Immature natural killer cell (primary cell): Measurements from ENCODE around the gene NELFB. TPM values are rescaled to one million over a fixed set of nuclear protein-coding genes. Genes with fewer than 3 reads are reported as not detected.

Experiments
- DNase-seq, 3 donors: peaks; one replicate each; pipeline ENCODE4 v3.0.0; 2022; ENCODE audit warnings: mixed read lengths in 1 of 3
- H3K27ac Mint-ChIP-seq, 6 donors: one replicate each; pipeline ENCODE4 v1.8.0; 2020; ENCODE audit warnings: mixed read lengths in 6 of 6, mild to moderate bottlenecking in 5 of 6, inconsistent platforms in 4 of 6, moderate library complexity in 3 of 6
- H3K27me3 Mint-ChIP-seq, 3 donors: one replicate each; pipeline ENCODE4 v1.8.0; 2020 to 2021; ENCODE audit warnings: low read depth in 3 of 3, mild to moderate bottlenecking in 3 of 3, mixed read lengths in 3 of 3, moderate library complexity in 3 of 3, inconsistent platforms in 1 of 3
- H3K36me3 Mint-ChIP-seq, 3 donors: one replicate each; pipeline ENCODE4 v1.8.0; 2020; ENCODE audit warnings: mixed read lengths in 3 of 3, inconsistent platforms in 2 of 3, mild to moderate bottlenecking in 2 of 3
- H3K4me1 Mint-ChIP-seq, 2 donors: one replicate each; pipeline ENCODE4 v1.8.0; 2020; ENCODE audit warnings: inconsistent platforms in 2 of 2, mild to moderate bottlenecking in 2 of 2, mixed read lengths in 2 of 2, moderate library complexity in 1 of 2
- H3K4me3 Mint-ChIP-seq, 5 donors: one replicate each; pipeline ENCODE4 v1.8.0; 2020; ENCODE audit warnings: mild to moderate bottlenecking in 5 of 5, mixed read lengths in 5 of 5, inconsistent platforms in 3 of 5, moderate library complexity in 3 of 5
- H3K9me3 Mint-ChIP-seq, 6 donors: one replicate each; pipeline ENCODE4 v1.8.0; 2020; ENCODE audit warnings: mild to moderate bottlenecking in 6 of 6, mixed read lengths in 6 of 6, inconsistent platforms in 4 of 6, moderate library complexity in 3 of 6
- polyA plus RNA-seq, 3 donors: library from polyadenylated mRNA; unstranded; fragments of 300-500 nt; fragmentation: Illumina TruSeq; gene quantifications; one replicate each; pipeline ENCODE4 v1.2.3, GENCODE V29; 2021

NELFB gene
- polyA plus RNA-seq, 3 donors from 2014 or later: 25.0 to 36.8 (median 34.6) TPM

DNA sequence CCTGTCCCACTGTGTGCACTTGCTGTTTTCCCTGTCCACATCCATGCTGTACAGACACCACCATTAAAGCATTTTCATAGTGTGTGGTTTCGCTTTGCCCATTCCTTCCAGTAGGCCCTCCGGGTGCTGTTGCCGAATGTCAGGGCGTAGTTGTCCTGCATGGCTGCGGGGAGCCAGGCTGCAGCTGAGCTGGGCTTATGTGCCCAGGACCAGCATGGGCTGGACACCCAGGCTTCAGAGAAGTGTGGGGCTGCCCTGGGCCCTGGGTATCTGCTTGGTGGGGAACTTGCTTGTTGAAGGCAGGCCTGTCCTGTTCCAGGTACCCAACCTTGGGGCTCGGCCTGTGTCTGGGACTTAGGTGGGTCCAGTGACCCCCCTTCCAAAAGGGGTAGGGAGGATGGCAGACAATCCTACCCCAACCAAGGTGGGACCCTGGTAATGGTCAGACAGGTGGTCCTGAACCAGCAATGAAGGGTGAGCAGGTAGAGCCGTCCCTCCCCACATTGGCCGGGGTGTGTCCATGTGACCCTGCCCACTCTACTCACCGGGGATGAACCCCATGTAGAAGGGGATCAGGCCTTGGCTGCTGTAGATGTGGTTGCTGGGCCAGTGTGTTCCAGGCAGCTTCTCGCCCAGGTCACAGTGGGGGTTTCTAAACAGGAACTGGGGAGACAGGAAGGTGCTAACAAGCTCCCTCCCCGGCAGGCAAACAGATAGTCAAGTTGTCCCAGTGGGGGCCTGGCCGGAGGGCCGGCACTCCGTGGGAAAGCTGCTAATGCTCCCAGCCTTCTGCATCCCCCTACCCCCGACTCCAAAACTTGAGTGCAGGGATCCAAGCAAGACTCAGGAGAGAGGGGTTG, 11.3 kb upstream of the NELFB start:
- peaks cover 0 to 3% (median 0%) of the 10 kb centered on the region in 3 donors for H3K36me3 Mint-ChIP-seq
- peak overlapping the region in 2 of 5 donors; percentile 27 to 36 for H3K4me3 Mint-ChIP-seq
- no peaks in the 10 kb centered on the region for H3K9me3 Mint-ChIP-seq
- peaks cover 25 to 27% of the 10 kb centered on the region in 2 donors for H3K4me1 Mint-ChIP-seq
- no peak overlapping the region for H3K27ac Mint-ChIP-seq
- peak in 2 of 3 donors; percentile 15 to 16 for DNase-seq
- H3K27me3 Mint-ChIP-seq: peaks cover 12 to 28% (median 25%) of the 10 kb centered on the region in 3 donors

DNA sequence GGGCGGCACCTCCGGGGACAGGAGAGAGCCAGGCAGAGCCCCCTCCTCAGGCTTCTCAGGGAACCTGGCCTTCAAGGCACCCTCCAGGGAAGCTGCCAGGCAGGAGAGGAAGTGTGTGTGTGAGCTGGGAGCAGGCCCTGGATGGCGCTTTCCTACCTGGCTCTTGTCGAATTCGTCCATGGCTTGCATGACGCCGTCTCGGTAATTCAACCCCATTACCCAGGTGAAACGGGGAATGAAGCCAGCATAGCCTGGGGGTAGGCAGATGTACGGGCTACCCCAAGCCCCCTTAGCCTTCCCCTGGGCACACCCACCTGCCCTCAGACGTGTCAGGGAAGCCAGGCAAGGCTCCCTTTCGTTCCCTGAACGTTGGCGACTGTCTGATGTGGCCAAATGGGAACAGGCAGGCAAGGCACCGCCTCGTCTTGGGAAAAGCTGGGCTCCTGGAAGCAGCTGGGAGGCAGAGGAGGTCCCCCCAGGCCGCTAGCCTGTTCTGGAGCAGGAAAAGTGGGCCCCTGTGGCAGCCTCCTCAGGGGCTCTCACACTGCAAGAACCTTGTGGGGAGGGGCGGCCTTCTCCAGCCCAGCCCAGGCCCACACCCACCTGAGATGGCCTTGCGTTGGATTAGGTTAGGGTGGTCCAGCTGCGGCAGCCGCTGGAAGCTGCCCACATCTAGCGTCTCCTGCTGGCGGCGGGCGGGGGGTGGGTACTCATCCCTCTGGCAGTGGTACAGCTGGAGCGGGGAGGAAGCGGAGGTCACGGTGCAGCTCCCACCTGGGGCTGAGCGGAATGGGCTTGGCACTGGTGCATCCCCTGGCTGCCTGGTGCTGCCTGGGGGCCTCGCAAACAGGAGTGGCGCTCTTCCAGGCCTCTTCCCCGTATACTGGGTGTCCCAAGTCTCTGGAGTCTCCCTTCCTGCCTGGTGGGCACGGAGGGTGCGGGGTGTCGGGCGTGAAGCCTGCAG, 10.4 kb upstream of the NELFB start:
- no peak for DNase-seq
- Mint-ChIP-seq H3K4me1 (peaks cover 19 to 22% of the 10 kb centered on the region in 2 donors), H3K4me3 (no peak overlapping the region), H3K36me3 (peaks cover 0 to 3% (median 0%) of the 10 kb centered on the region in 3 donors), H3K27ac (no peak overlapping the region), H3K9me3 (no peaks in the 10 kb centered on the region), H3K27me3 (peaks cover 12 to 26% (median 25%) of the 10 kb centered on the region in 3 donors)

DNA sequence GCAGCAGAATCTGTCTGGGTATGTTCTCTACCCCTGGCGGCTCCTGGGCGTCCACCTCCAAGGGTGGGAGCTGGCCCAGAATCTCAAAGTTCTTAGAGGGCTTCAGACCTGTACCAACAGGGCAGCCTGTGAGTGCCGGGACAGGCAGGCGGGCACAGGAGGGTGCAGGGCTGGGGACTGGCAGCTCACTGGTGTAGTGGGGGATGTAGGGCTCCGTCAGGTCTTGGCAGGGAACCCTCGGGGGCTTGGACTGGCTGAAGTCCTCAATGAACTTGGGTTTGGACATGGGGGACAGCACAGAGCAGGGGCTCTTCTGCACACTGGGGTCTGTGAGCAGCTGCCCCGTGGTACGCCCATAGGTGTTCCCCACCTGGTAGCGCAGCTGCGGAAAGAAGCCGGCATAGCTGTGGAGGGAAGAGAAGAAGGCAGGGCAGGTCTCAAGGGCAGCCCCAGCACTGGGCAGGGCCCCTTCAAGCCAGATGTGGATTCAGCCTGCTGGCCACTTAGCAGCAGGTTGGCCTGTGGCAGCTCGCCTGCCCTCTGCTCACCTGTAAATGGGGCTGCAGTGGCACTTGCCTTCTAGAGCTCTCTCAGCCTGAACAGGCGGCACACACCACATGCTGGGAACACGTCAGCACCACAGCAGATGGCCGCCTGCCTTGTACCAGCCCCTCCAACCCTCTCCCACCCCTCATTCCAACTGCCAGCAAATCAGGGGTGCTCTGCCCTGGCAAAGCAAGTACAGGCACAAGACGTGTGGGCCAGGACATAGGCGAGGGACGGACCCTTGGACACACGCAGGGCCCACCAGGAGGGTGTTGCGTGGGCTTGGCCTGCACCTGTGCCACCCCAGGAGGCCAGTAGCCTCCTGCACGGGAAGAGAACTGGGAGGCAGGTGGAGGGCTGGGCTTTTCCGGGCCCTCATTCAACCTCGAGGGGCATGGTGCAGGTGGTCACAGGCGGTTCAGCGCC, 9.4 kb upstream of the NELFB start:
- Mint-ChIP-seq H3K27ac (no peak overlapping the region), H3K4me3 (no peak overlapping the region), H3K9me3 (no peaks in the 10 kb centered on the region), H3K4me1 (peaks cover 16 to 22% of the 10 kb centered on the region in 2 donors), H3K27me3 (peaks cover 12 to 25% (median 20%) of the 10 kb centered on the region in 3 donors), H3K36me3 (peaks cover 0 to 3% (median 0%) of the 10 kb centered on the region in 3 donors)
- no peak for DNase-seq

DNA sequence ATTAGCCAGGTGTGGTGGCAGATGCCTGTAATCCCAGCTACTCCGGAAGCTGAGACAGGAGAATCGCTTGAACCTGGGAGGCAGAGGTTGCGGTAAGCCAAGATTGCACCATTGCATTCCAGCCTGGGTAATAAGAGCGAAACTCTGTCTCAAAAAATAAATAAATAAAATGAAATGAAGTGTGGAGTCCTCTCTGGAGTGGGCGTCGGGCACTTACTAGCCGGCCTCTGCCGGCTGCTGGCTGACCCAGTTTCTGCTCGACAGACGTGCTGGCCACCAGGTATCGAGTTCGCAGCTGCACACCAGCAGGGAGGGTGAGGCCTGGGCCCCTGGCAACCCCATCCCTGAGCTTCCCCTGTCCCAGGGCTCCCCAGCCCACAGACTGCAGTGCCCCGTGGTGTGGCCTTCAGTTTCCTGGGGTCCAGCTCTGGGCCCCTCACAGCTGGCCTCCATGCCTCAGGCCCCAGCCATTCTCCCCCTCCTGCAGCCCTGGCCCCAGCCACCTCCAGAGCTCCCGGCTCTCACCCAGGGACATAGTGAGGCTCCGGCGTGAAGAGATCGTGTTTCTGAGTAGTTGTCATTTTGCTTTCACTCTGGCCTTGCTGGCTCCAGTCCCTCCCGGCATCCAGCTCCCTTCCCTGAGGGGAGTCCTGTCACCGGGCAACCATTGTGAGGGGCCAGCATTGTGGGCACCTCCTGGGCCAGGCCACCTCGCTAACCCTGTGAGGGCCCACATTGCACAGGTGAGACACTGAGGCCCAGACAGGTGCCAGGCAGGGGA, 7.8 kb upstream of the NELFB start:
- Mint-ChIP-seq H3K4me3 (no peak overlapping the region), H3K27ac (no peak overlapping the region), H3K27me3 (peaks cover 5 to 17% (median 12%) of the 10 kb centered on the region in 3 donors), H3K9me3 (no peaks in the 10 kb centered on the region), H3K36me3 (peaks cover 0 to 3% (median 0%) of the 10 kb centered on the region in 3 donors), H3K4me1 (peaks cover 11 to 13% of the 10 kb centered on the region in 2 donors)
- no peak for DNase-seq

DNA sequence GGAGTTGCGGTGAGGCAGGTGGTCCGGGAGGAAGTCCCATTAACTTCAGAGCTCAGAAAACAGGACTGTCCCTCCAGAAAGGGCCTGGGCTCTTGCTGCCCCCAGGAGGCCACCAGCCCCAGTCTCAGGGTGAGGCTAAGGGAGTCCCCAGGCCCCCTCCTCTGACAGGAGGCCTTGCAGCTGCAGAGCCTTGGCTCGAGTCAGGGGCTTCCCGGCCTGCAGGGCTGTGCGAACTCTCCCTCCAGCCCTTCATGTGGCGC, 7.3 kb upstream of the NELFB start:
- peaks cover 0 to under 1% (median 0%) of the 10 kb centered on the region in 3 donors for H3K36me3 Mint-ChIP-seq
- H3K4me3 Mint-ChIP-seq: no peak overlapping the region
- H3K4me1 Mint-ChIP-seq: peaks cover 6 to 7% of the 10 kb centered on the region in 2 donors
- H3K9me3 Mint-ChIP-seq: no peaks in the 10 kb centered on the region
- H3K27me3 Mint-ChIP-seq: peaks cover 1 to 12% (median 7%) of the 10 kb centered on the region in 3 donors
- DNase-seq: no peak
- H3K27ac Mint-ChIP-seq: no peak overlapping the region

DNA sequence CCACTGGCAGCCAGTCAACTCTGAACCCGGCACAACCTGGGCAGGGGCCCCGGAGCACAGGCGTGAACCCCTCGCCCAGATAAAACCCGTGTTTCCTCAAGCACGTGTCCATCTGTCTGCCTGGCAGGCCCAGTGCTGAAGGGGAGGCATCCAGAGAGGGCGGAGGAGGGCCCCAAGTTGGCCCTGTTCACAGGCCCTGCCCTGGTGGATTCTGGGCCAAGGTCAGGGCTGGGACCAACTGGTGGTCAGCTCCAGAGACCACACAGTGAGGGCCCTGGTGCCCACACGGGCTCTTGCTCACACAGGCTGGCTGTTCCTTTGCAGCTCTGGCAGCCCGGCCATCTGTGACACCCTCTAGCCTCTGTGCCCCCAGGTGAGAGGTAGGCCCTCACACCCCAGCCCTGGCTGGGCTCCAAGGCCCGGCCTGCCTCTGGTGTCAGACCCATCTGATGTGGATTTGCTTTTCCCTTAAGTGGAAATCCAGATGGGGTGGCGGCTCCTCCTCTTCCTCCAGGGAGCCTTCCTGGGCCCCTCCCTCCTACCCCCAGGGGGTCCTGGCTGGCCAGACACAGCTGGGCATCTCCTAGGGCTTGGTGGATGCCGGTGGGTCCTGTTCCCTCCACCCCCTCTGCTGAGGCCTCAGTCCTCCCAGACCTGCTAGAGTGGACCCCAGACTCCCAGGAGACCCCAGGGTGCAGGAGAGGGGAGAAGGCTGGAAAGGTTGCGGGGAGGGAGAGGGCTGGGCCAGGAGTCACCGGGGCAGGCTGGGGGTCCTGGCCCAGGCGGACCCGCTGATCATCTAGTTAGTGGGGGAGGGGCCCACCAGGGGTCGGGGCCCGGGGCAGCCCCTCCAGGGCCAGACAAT, 4.6 kb upstream of the NELFB start:
- Mint-ChIP-seq H3K4me3 (no peak overlapping the region), H3K27ac (no peak overlapping the region), H3K36me3 (no peaks in the 10 kb centered on the region), H3K27me3 (peaks cover 0 to 5% (median 3%) of the 10 kb centered on the region in 3 donors), H3K4me1 (peaks cover 4% of the 10 kb centered on the region in 2 donors), H3K9me3 (peaks cover 0 to 2% (median 0%) of the 10 kb centered on the region in 6 donors)
- no peak for DNase-seq

DNA sequence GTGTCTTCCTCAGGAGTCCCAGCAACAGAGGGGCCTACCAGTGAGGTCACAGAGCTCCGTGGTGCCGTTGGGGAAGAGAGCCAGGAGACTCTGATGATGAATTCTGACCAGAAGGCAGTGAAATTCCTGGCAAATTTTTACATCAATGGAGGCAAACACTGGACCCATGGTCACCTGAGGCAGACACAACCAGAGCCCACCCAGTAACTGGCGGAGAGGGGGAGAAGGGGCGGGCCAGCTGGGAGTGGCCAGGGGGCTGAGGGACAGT, 4.0 kb upstream of the NELFB start, which contains the start of gene STPG3:
TSS of gene STPG3 (plus strand) at position 93 of the 268 bp plus-strand sequence. CDS start at position 94, 1 bp downstream.
- peaks cover 0 to 2% (median 0%) of the 10 kb centered on the region in 6 donors for H3K9me3 Mint-ChIP-seq
- peaks cover 9% of the 10 kb centered on the region in 2 donors for H3K4me1 Mint-ChIP-seq
- H3K36me3 Mint-ChIP-seq: no peaks in the 10 kb centered on the region
- peaks cover 0 to 5% (median 3%) of the 10 kb centered on the region in 3 donors for H3K27me3 Mint-ChIP-seq
- no peak within 1 kb of the TSS for H3K4me3 Mint-ChIP-seq
- H3K27ac Mint-ChIP-seq: no peak within 1 kb of the TSS
- no peak for DNase-seq

DNA sequence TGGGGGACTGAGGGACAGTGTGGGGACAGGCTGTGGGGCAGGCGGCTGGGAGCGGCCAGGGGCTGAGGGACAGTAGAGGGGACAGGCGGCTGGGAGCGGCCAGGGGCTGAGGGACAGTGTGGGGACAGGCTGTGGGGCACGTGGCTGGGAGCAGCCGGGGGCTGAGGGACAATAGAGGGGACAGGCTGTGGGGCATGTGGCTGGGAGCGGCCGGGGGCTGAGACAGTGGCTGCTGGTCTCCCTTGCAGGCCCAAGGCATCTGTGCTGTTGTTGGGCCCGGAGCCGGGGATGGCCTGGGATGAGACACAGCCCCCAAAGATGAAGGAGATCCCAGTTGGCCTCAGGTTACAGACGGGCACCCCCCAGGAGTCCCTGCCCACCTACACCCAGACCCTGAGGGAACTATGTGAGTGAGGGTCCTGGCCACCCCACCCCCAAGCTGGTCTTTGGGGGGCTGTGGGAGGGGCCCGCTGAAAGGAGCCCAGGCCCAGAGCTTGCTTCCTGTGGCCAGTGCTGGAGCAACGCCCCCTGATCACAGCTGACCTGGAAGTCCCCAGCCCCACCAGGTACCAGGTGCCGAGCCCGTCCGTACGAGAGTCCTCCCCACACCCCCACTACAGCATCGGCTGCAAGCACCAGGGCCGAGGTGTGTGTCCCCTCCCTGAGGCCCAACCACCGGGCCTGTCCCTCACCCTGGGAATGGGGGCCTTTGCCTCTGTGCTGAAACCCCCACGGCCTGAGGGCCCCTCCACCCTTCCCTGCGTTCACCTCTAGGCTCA, 3.4 kb upstream of the NELFB start:
- H3K9me3 Mint-ChIP-seq: peaks cover 0 to 2% (median 0%) of the 10 kb centered on the region in 6 donors
- no peak overlapping the region for H3K4me3 Mint-ChIP-seq
- H3K4me1 Mint-ChIP-seq: peaks cover 14% of the 10 kb centered on the region in 2 donors
- no peaks in the 10 kb centered on the region for H3K36me3 Mint-ChIP-seq
- H3K27me3 Mint-ChIP-seq: peaks cover 0 to 5% (median 3%) of the 10 kb centered on the region in 3 donors
- DNase-seq: no peak
- no peak overlapping the region for H3K27ac Mint-ChIP-seq

DNA sequence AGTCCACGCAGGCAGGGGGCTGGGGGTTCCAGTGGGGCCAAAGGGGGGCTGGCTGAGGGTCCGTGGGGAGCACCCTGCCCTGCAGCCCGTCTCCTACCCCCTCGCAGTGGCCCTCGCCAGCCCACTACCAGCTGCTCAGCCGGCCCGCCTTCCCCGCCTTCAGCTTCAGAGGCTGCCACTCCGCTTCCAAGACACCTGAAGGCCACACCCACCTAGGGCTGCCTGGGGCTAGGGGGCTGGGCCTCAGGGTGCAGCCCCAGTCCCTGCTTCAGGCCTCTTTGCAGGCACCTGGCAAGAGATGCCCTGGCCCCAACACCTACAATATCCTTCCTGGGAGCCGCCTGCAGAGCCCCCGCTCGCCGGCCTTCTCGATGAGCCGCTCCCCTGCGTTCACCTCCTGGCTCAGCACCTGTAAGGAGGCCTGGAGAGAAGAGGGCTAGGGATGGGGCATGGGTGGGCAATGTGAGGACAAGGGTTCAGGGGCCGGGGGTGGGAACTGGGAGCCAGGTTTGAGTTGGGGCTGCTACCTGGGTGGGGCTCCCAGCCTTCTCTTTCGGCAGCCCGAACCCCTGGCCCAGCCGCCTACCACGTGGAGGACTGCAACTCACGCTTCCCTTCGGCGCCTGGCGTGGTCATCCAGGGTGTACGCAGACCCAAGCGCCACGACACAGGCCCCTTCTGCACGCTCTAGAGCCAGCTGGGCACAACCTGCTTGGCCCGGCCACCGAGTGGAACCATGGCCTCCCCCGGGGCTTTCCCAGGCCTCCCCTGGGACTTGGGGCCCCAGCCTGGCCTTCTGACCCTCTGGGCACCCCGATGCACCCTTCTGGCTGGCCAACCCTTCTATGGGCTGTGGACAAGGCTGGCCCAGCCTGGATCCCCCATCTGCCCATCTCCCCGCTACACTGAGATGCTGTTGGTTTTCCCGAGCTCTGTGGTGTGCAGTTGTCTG, 2.3 kb upstream of the NELFB start:
- peaks cover 15 to 20% of the 10 kb centered on the region in 2 donors for H3K4me1 Mint-ChIP-seq
- DNase-seq: no peak
- H3K4me3 Mint-ChIP-seq: peak overlapping the region in 1 of 5 donors; percentile 12
- H3K36me3 Mint-ChIP-seq: no peaks in the 10 kb centered on the region
- H3K9me3 Mint-ChIP-seq: peaks cover 0 to 2% (median 0%) of the 10 kb centered on the region in 6 donors
- no peak overlapping the region for H3K27ac Mint-ChIP-seq
- peaks cover 0 to 4% (median 3%) of the 10 kb centered on the region in 3 donors for H3K27me3 Mint-ChIP-seq
